Measurements from ENCODE around the gene ITGAE.
A peak's percentile ranks its signal among the peaks of the same experiment; 100 is the strongest.

ITGAE gene

GRCh38 chr17:3693141-3693540 is 107.8 kb downstream of the ITGAE start (continued):
- 0 out of 2 replicates have a peak, but pooled peaks have one; percentile 16 for TF ChIP-seq ZNF629 (tag by site-specific recombination; IDR thresholded peaks at IDR 0.05)

- H3K4me3 ChIP-seq (ENCODE audit: low read depth, low read length), result no peak overlapping the region
- H3K9me3 ChIP-seq (ENCODE audit: control insufficient read depth, insufficient read depth, low read depth, low read length), result no peaks in the 10 kb centered on the region
- no peak overlapping the region for H3K27ac ChIP-seq (ENCODE audit: extremely low read depth, low read depth, low read length)
- no peaks in the 10 kb centered on the region; a peak in 1 of 3 replicates for H3K36me3 ChIP-seq (ENCODE audit: control insufficient read depth in 2 of 2, insufficient read depth in 1 of 2, low read length in 2 of 2)
- H3K4me1 ChIP-seq (ENCODE audit: control insufficient read depth, insufficient read depth, low read length), result no peaks in the 10 kb centered on the region; the same call in 1 of the 2 replicates
- TF ChIP-seq ZNF830 (tag by site-specific recombination; IDR thresholded peaks at IDR 0.05; ENCODE audit: low read depth), result no peak
- TF ChIP-seq, protein P1, sequence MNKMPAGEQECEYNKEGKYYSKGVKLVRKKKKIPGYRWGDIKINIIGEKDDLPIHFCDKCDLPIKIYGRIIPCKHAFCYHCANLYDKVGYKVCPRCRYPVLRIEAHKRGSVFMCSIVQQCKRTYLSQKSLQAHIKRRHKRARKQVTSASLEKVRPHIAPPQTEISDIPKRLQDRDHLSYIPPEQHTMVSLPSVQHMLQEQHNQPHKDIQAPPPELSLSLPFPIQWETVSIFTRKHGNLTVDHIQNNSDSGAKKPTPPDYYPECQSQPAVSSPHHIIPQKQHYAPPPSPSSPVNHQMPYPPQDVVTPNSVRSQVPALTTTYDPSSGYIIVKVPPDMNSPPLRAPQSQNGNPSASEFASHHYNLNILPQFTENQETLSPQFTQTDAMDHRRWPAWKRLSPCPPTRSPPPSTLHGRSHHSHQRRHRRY (tag by site-specific recombination; IDR thresholded peaks at IDR 0.05), result no peak
- peak; percentile 50; the same call in 1 of the 2 replicates for TF ChIP-seq MYNN (tag by site-specific recombination; IDR thresholded peaks at IDR 0.05; ENCODE audit: borderline replicate concordance)
- TF ChIP-seq, protein P2, sequence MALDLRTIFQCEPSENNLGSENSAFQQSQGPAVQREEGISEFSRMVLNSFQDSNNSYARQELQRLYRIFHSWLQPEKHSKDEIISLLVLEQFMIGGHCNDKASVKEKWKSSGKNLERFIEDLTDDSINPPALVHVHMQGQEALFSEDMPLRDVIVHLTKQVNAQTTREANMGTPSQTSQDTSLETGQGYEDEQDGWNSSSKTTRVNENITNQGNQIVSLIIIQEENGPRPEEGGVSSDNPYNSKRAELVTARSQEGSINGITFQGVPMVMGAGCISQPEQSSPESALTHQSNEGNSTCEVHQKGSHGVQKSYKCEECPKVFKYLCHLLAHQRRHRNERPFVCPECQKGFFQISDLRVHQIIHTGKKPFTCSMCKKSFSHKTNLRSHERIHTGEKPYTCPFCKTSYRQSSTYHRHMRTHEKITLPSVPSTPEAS (tag by site-specific recombination; IDR thresholded peaks at IDR 0.05), result no peak
- TF ChIP-seq ZNF660 (tag by site-specific recombination; IDR thresholded peaks at IDR 0.05), result no peak
- peak; percentile 98 for TF ChIP-seq ZNF121 (tag by site-specific recombination; IDR thresholded peaks at IDR 0.05)
- TF ChIP-seq ZNF610 (tag by site-specific recombination; IDR thresholded peaks at IDR 0.05; ENCODE audit: borderline replicate concordance), result no peak
- TF ChIP-seq, protein P3, sequence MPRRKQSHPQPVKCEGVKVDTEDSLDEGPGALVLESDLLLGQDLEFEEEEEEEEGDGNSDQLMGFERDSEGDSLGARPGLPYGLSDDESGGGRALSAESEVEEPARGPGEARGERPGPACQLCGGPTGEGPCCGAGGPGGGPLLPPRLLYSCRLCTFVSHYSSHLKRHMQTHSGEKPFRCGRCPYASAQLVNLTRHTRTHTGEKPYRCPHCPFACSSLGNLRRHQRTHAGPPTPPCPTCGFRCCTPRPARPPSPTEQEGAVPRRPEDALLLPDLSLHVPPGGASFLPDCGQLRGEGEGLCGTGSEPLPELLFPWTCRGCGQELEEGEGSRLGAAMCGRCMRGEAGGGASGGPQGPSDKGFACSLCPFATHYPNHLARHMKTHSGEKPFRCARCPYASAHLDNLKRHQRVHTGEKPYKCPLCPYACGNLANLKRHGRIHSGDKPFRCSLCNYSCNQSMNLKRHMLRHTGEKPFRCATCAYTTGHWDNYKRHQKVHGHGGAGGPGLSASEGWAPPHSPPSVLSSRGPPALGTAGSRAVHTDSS (tag by site-specific recombination; IDR thresholded peaks at IDR 0.05), result no peak
- TF ChIP-seq ZNF266 (tag by site-specific recombination; IDR thresholded peaks at IDR 0.05; ENCODE audit: low read depth), result no peak
- ChIA-PET POLR2A (interaction anchor here (1.5 kb wide), 1 partner anchor 31 kb away, joined by 3 read pairs; the partner anchor contains the start of gene HASPIN), CTCF (interaction anchor here (0.6 to 1.6 kb wide), 4 partner anchors 9 to 679 kb away, joined by 3 to 5 read pairs (median 4); no protein-coding TSS in a partner anchor)
These were observed 108.6 kb downstream of the ITGAE start for GRCh38 chr17:3692346-3692745.

GRCh38 chr17:3691617-3692067 is 109.3 kb downstream of the ITGAE start:
- POLR2A ChIA-PET, result interaction anchor here (0.6 to 1.6 kb wide), 2 partner anchors 32 to 47 kb away, joined by 4 to 5 read pairs; partner anchors contain the start of gene HASPIN
- H3K4me1 ChIP-seq (ENCODE audit: control insufficient read depth, insufficient read depth, low read length), result no peaks in the 10 kb centered on the region; the same call in 1 of the 2 replicates

More at GRCh38 chr17:3691617-3692067, 109.3 kb downstream of the ITGAE start:
- Histone ChIP-seq H3K36me3 (ENCODE audit: control insufficient read depth in 2 of 2, insufficient read depth in 1 of 2, low read length in 2 of 2) (no peaks in the 10 kb centered on the region; a peak in 1 of 3 replicates), H3K27ac (ENCODE audit: extremely low read depth, low read depth, low read length) (no peak overlapping the region), H3K4me3 (ENCODE audit: low read depth, low read length) (no peak overlapping the region), H3K9me3 (ENCODE audit: control insufficient read depth, insufficient read depth, low read depth, low read length) (no peaks in the 10 kb centered on the region)
- TF ChIP-seq, protein P4, sequence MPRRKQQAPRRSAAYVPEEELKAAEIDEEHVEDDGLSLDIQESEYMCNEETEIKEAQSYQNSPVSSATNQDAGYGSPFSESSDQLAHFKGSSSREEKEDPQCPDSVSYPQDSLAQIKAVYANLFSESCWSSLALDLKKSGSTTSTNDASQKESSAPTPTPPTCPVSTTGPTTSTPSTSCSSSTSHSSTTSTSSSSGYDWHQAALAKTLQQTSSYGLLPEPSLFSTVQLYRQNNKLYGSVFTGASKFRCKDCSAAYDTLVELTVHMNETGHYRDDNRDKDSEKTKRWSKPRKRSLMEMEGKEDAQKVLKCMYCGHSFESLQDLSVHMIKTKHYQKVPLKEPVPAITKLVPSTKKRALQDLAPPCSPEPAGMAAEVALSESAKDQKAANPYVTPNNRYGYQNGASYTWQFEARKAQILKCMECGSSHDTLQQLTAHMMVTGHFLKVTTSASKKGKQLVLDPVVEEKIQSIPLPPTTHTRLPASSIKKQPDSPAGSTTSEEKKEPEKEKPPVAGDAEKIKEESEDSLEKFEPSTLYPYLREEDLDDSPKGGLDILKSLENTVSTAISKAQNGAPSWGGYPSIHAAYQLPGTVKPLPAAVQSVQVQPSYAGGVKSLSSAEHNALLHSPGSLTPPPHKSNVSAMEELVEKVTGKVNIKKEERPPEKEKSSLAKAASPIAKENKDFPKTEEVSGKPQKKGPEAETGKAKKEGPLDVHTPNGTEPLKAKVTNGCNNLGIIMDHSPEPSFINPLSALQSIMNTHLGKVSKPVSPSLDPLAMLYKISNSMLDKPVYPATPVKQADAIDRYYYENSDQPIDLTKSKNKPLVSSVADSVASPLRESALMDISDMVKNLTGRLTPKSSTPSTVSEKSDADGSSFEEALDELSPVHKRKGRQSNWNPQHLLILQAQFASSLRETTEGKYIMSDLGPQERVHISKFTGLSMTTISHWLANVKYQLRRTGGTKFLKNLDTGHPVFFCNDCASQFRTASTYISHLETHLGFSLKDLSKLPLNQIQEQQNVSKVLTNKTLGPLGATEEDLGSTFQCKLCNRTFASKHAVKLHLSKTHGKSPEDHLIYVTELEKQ (tag by site-specific recombination; IDR thresholded peaks at IDR 0.05; ENCODE audit: borderline replicate concordance), result no peak
- TF ChIP-seq ZNF776 (tag by site-specific recombination; IDR thresholded peaks at IDR 0.05; ENCODE audit: borderline replicate concordance) (no peak), KLF1 (tag by site-specific recombination; IDR thresholded peaks at IDR 0.05) (0 out of 2 replicates have a peak, but pooled peaks have one; percentile 18), ZFP37 (tag by site-specific recombination; IDR thresholded peaks at IDR 0.05) (no peak)
- TF ChIP-seq, protein P5, sequence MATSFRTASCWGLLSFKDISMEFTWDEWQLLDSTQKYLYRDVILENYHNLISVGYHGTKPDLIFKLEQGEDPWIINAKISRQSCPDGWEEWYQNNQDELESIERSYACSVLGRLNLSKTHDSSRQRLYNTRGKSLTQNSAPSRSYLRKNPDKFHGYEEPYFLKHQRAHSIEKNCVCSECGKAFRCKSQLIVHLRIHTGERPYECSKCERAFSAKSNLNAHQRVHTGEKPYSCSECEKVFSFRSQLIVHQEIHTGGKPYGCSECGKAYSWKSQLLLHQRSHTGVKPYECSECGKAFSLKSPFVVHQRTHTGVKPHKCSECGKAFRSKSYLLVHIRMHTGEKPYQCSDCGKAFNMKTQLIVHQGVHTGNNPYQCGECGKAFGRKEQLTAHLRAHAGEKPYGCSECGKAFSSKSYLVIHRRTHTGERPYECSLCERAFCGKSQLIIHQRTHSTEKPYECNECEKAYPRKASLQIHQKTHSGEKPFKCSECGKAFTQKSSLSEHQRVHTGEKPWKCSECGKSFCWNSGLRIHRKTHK (tag by site-specific recombination; IDR thresholded peaks at IDR 0.05), result no peak
- CTCF ChIA-PET, result interaction anchor here (0.6 to 1.6 kb wide), 5 partner anchors 8 to 308 kb away, joined by 3 to 5 read pairs (median 4); no protein-coding TSS in a partner anchor

Measured in HEK293 (cell line).